Fibroblast of peridontal ligament (primary cell): Measurements from ENCODE around the gene GSDMA.
A peak's percentile ranks its signal among the peaks of the same experiment; 100 is the strongest.

ENCODE experiments used
- DNase-seq: peaks from one replicate; pipeline ENCODE4 v3.0.0-alpha.2; 2010; ENCODE audit errors: extremely low read depth

The GSDMA gene

GRCh38 chr17:39962642-39963220 lies at the start of gene GSDMA:
GSDMA (plus strand) TSS chr17:39963004; CDS start chr17:39965688, 2,684 bp downstream.
- DNase-seq: no peak

GRCh38 chr17:39913989-39914388 lies 48.8 kb upstream of the GSDMA start:
- no peak for DNase-seq

- no peak for DNase-seq
Measured at GRCh38 chr17:39915559-39915958, 47.2 kb upstream of the GSDMA start.

GRCh38 chr17:39916918-39917317 lies 45.9 kb upstream of the GSDMA start:
- DNase-seq: peak; percentile 27

- DNase-seq: no peak
Measured at GRCh38 chr17:39919087-39919683, 43.6 kb upstream of the GSDMA start.

GRCh38 chr17:39920218-39921210 lies 42.3 kb upstream of the GSDMA start:
- DNase-seq: no peak

GRCh38 chr17:39921323-39921722 lies 41.5 kb upstream of the GSDMA start:
- DNase-seq: no peak

- no peak for DNase-seq
Measured at GRCh38 chr17:39922006-39922405, 40.8 kb upstream of the GSDMA start.

- DNase-seq: no peak
Measured at GRCh38 chr17:39923230-39923629, 39.6 kb upstream of the GSDMA start.

GRCh38 chr17:39923836-39924690 lies 38.7 kb upstream of the GSDMA start:
- peak; percentile 28 for DNase-seq

- no peak for DNase-seq
Measured at GRCh38 chr17:39924691-39925055, 38.1 kb upstream of the GSDMA start.

GRCh38 chr17:39925282-39926134 lies 37.3 kb upstream of the GSDMA start:
- no peak for DNase-seq

- no peak for DNase-seq
Measured at GRCh38 chr17:39926135-39926587, 36.6 kb upstream of the GSDMA start.

GRCh38 chr17:39926588-39927100 lies 36.2 kb upstream of the GSDMA start:
- DNase-seq: peak; percentile 29

- peak; percentile 93 for DNase-seq
Measured at GRCh38 chr17:39927101-39927928, 35.5 kb upstream of the GSDMA start, which contains the start of the genes LRRC3C and ORMDL3. LRRC3C (plus strand) TSS chr17:39927732; CDS start chr17:39941524, 13,792 bp downstream. ORMDL3 (minus strand) TSS chr17:39927601; CDS start chr17:39924203, 3,398 bp downstream.

GRCh38 chr17:39927929-39928857 lies 34.6 kb upstream of the GSDMA start:
- no peak for DNase-seq

- DNase-seq: peak; percentile 93
Measured at GRCh38 chr17:39928858-39929645, 33.8 kb upstream of the GSDMA start.
